OCI-LY7 (cell line): ENCODE results near the gene TICRR. TPM values are rescaled to one million over a fixed set of nuclear protein-coding genes. Genes with fewer than 3 reads are reported as not detected.

Source experiments
- BruUV-seq: library from RNA; stranded (reverse); fragments of 400-500 nt; replicated peaks from 2 replicates; lab custom pipeline; 2021; lab: Mats Ljungman, UMichigan
- CTCF ChIA-PET: fragments of 300-600 bp; sonication (Branson Sonifier 250); formaldehyde crosslinking; loops from one replicate; lab custom pipeline; 2022; ENCODE audit warnings: antibody characterized with exemption; ENCODE audit not compliant: unreplicated experiment; lab: Charles Lee
- POLR2A ChIA-PET: fragments of 300-600 bp; sonication (Branson Sonifier 250); formaldehyde crosslinking; loops from one replicate; lab custom pipeline; 2022; ENCODE audit warnings: antibody characterized with exemption; lab: Charles Lee
- DNase-seq: peaks from one replicate; pipeline ENCODE4 v3.0.0-alpha.2; 2015; ENCODE audit warnings: low spot score
- H2AFZ ChIP-seq: fragments of 200-600 bp; sonication (generic), shearing (Covaris generic); 2 replicates; pipeline ENCODE4 v1.6.1; 2014; ENCODE audit warnings: mild to moderate bottlenecking, antibody characterized with exemption, low read length, moderate library complexity
- H3K27ac ChIP-seq: fragments of 200-600 bp; sonication (generic); 2 replicates; pipeline ENCODE4 v1.5.1; 2014; ENCODE audit warnings: mixed run types, low read depth, mild to moderate bottlenecking, moderate library complexity, low read length, inconsistent platforms; ENCODE audit not compliant: poor library complexity, severe bottlenecking
- H3K36me3 ChIP-seq: fragments of 200-600 bp; sonication (generic); 2 replicates; pipeline ENCODE4 v1.6.1; 2014; ENCODE audit warnings: mild to moderate bottlenecking, antibody characterized with exemption, low read length, moderate library complexity, mixed read lengths; ENCODE audit not compliant: insufficient read depth
- H3K4me1 ChIP-seq: fragments of 200-600 bp; sonication (generic); 2 replicates; pipeline ENCODE4 v1.5.1; 2014; ENCODE audit warnings: mild to moderate bottlenecking, low read length; ENCODE audit not compliant: insufficient read depth, poor library complexity, severe bottlenecking
- H3K4me2 ChIP-seq: fragments of 200-600 bp; sonication (generic); 2 replicates; pipeline ENCODE4 v1.6.1; 2014; ENCODE audit warnings: mild to moderate bottlenecking, low read length
- H3K4me3 ChIP-seq: fragments of 200-600 bp; sonication (generic); 2 replicates; pipeline ENCODE4 v1.5.1; 2014; ENCODE audit warnings: mild to moderate bottlenecking, low read depth, low read length; ENCODE audit not compliant: poor library complexity, severe bottlenecking
- H3K79me2 ChIP-seq: fragments of 200-600 bp; sonication (generic); 2 replicates; pipeline ENCODE4 v1.6.1; 2016; ENCODE audit warnings: low read depth, mild to moderate bottlenecking, low read length, moderate library complexity, mixed read lengths; ENCODE audit not compliant: insufficient read depth
- H3K9me2 ChIP-seq: fragments of 200-600 bp; sonication (generic); 2 replicates; pipeline ENCODE4 v1.6.1; 2016; ENCODE audit warnings: mild to moderate bottlenecking, low read length, mixed read lengths; ENCODE audit not compliant: insufficient read depth
- H3K9me3 ChIP-seq: fragments of 200-600 bp; sonication (generic); 2 replicates; pipeline ENCODE4 v1.6.1; 2014; ENCODE audit warnings: mild to moderate bottlenecking, mixed run types, low read length, mixed read lengths
- H4K20me1 ChIP-seq: fragments of 200-600 bp; sonication (generic); 2 replicates; pipeline ENCODE4 v1.6.1; 2014; ENCODE audit warnings: mild to moderate bottlenecking, antibody characterized with exemption, low read length, moderate library complexity, mixed read lengths; ENCODE audit not compliant: insufficient read depth
- CTCF ChIP-seq: fragments of 200-600 bp; sonication (generic); conservative IDR thresholded peaks from 2 replicates; pipeline ENCODE4 v1.5.1; 2014; ENCODE audit warnings: mild to moderate bottlenecking, antibody characterized with exemption, low read length, moderate library complexity, mixed read lengths
- EZH2phosphoT487 ChIP-seq: fragments of 200-600 bp; sonication (generic); IDR thresholded peaks from 2 replicates; pipeline ENCODE4 v1.6.1; 2018; ENCODE audit warnings: low read depth, borderline replicate concordance, mild to moderate bottlenecking, mixed run types, antibody characterized with exemption, low read length, moderate library complexity, mixed read lengths
- intact Hi-C: fragments of 100-400 bp; cut with micrococcal nuclease; formaldehyde crosslinking; loops from one replicate; pipeline ENCODE4 v1.10.0; 2022; ENCODE audit not compliant: unreplicated experiment
- total RNA-seq, 2 experiments: library from RNA; depleted of rRNA in 1 of 2; stranded (reverse); fragments of >200 nt in 1 of 2; shearing (Covaris generic) in 1 of 2; gene quantifications; 2 replicates each; pipeline ENCODE4 v1.2.3, GENCODE V29; 2014 to 2022

The TICRR gene
- total RNA-seq, 2 experiments from 2014 or later = 25.9 to 44.4 TPM

GRCh38 chr15:89632563-89633430, 57.5 kb downstream of the TICRR start:
- Histone ChIP-seq H3K9me2 (no peaks in the 10 kb centered on the region), H3K9me3 (no peaks in the 10 kb centered on the region), H3K4me1 (no peaks in the 10 kb centered on the region), H3K36me3 (peaks cover 46% of the 10 kb centered on the region), H3K4me2 (no peak overlapping the region), H4K20me1 (no peaks in the 10 kb centered on the region), H3K4me3 (no peak overlapping the region), H2AFZ (no peak overlapping the region), H3K79me2 (no peaks in the 10 kb centered on the region), H3K27ac (no peak overlapping the region)
- no TSS peak for BruUV-seq
- CTCF ChIA-PET = no interaction called here
- intact Hi-C loops = no loop called here
- POLR2A ChIA-PET = no interaction called here
- DNase-seq = no peak
- TF ChIP-seq EZH2phosphoT487 = no peak
- no peak for TF ChIP-seq CTCF

- CTCF ChIA-PET = no interaction called here
- Histone ChIP-seq H3K27ac (no peak overlapping the region), H3K79me2 (no peaks in the 10 kb centered on the region), H3K4me3 (no peak overlapping the region), H3K9me2 (no peaks in the 10 kb centered on the region), H2AFZ (no peak overlapping the region), H3K4me1 (no peaks in the 10 kb centered on the region), H3K9me3 (no peaks in the 10 kb centered on the region), H3K36me3 (peaks cover 39% of the 10 kb centered on the region), H4K20me1 (no peaks in the 10 kb centered on the region), H3K4me2 (no peak overlapping the region)
- BruUV-seq = no TSS peak
- POLR2A ChIA-PET = no interaction called here
- intact Hi-C loops = no loop called here
- TF ChIP-seq CTCF (no peak), EZH2phosphoT487 (no peak)
- no peak for DNase-seq
Measured at GRCh38 chr15:89633585-89633984, 58.3 kb downstream of the TICRR start.

GRCh38 chr15:89640245-89640644, 65.0 kb downstream of the TICRR start:
- no peak overlapping the region for H3K4me2 ChIP-seq
- no peaks in the 10 kb centered on the region for H3K36me3 ChIP-seq
- no peaks in the 10 kb centered on the region for H4K20me1 ChIP-seq
- H3K27ac ChIP-seq = no peak overlapping the region
- TF ChIP-seq CTCF (no peak), EZH2phosphoT487 (no peak)
- H2AFZ ChIP-seq = no peak overlapping the region
- BruUV-seq = no TSS peak
- H3K4me1 ChIP-seq = no peaks in the 10 kb centered on the region
- H3K9me3 ChIP-seq = no peaks in the 10 kb centered on the region
- CTCF ChIA-PET = no interaction called here
- POLR2A ChIA-PET = interaction anchor here (1.0 kb wide), 1 partner anchor 13 kb away, joined by 3 read pairs; no protein-coding TSS in a partner anchor
- no peaks in the 10 kb centered on the region for H3K9me2 ChIP-seq
- intact Hi-C loops = no loop called here
- H3K4me3 ChIP-seq = no peak overlapping the region
- no peak for DNase-seq
- no peaks in the 10 kb centered on the region for H3K79me2 ChIP-seq
